Lung (tissue), 12 donors: ENCODE results near the gene FGF21. TPM values are rescaled to one million over a fixed set of nuclear protein-coding genes. Genes with fewer than 3 reads are reported as not detected.

Source experiments
- ATAC-seq: fragments of 200-7000 bp; cut with Tn5 transposase; one replicate; pipeline ENCODE4 v1.9.1; 2020; ENCODE audit warnings: moderate number of reproducible peaks; ENCODE audit not compliant: insufficient read depth, low FRiP score
- DNase-seq, 3 donors: peaks; one replicate each; pipeline ENCODE4 v3.0.0-alpha.2; 2013 to 2017
- H3K27ac ChIP-seq, 2 donors: one replicate each; pipeline ENCODE4 v1.5.1; 2013; ENCODE audit warnings: mild to moderate bottlenecking in 2 of 2, moderate library complexity in 2 of 2, control low read depth in 1 of 2, inconsistent platforms in 1 of 2, low read depth in 1 of 2, low read length in 1 of 2
- H3K27me3 ChIP-seq, 3 donors: one replicate each; pipeline ENCODE4 v1.5.1; 2013; ENCODE audit warnings: low read length in 2 of 3; ENCODE audit not compliant: control insufficient read depth in 3 of 3, insufficient read depth in 3 of 3
- H3K36me3 ChIP-seq, 4 donors: one replicate each; pipeline ENCODE4 v1.5.1; 2013; ENCODE audit warnings: low read length in 4 of 4, mild to moderate bottlenecking in 1 of 4, moderate library complexity in 1 of 4; ENCODE audit not compliant: control insufficient read depth in 4 of 4, insufficient read depth in 4 of 4
- H3K4me1 ChIP-seq, 5 donors: one replicate each; pipeline ENCODE4 v1.5.1; 2013; ENCODE audit warnings: low read length in 5 of 5, mild to moderate bottlenecking in 2 of 5, moderate library complexity in 1 of 5; ENCODE audit not compliant: control insufficient read depth in 5 of 5, insufficient read depth in 5 of 5
- H3K4me3 ChIP-seq: one replicate; pipeline ENCODE4 v1.5.1; 2013; ENCODE audit warnings: mild to moderate bottlenecking, control low read depth, moderate library complexity
- H3K9ac ChIP-seq, 2 donors: one replicate each; pipeline ENCODE4 v1.5.1; 2013; ENCODE audit warnings: low read length in 2 of 2, control low read depth in 1 of 2; ENCODE audit not compliant: insufficient read depth in 1 of 2
- H3K9me3 ChIP-seq, 4 donors: one replicate each; pipeline ENCODE4 v1.5.1; 2013; ENCODE audit warnings: low read length in 3 of 4, mild to moderate bottlenecking in 1 of 4, moderate library complexity in 1 of 4; ENCODE audit not compliant: control insufficient read depth in 4 of 4, insufficient read depth in 3 of 4
- CTCF ChIP-seq: IDR thresholded peaks from 2 replicates; pipeline ENCODE4 v1.5.1; 2012; ENCODE audit warnings: mild to moderate bottlenecking; ENCODE audit errors: control extremely low read depth, extremely low read depth
- WGBS, 2 donors: extraction: QIAGEN DNeasy Blood & Tissue Kit; methylation state at CpG; one replicate each; pipeline ENCODE4 v1.1.7; 2013; 5-methylcytosine and 5-hydroxymethylcytosine counted together
- polyA plus RNA-seq, 2 donors: library from polyadenylated mRNA; stranded (reverse); fragments of 200-250 nt; gene quantifications; one replicate each; pipeline ENCODE4 v1.2.1, GENCODE V29; 2013
- total RNA-seq, 2 donors: library from RNA; depleted of rRNA in 1 of 2; stranded (reverse); fragments of >200 nt in 1 of 2; gene quantifications; one replicate each; pipeline ENCODE4 v1.2.1, GENCODE V29; 2014 to 2021
- donor health status: control.
- donor health status: control.
- donor health status: Bipolar disorder and iron deficiency.
- donor health status: healthy.
- donor health status: DM: yes; HTN: yes; CAD: no.

FGF21 gene
- total and polyA plus RNA-seq, 4 donors, result not detected

GRCh38 chr19:48805452-48805851 is 50.1 kb downstream of the FGF21 start:
- no peak for TF ChIP-seq CTCF
- ATAC-seq (no peak), DNase-seq (no peak)
- no peaks in the 10 kb centered on the region for H3K9me3 ChIP-seq
- WGBS, 2 donors, result 91 to 93% methylated on average over 15 of the region's 15 CpGs
- H3K4me1 ChIP-seq, result peaks cover 0 to 4% (median 0%) of the 10 kb centered on the region in 5 donors
- H3K27me3 ChIP-seq, result no peaks in the 10 kb centered on the region
- H3K27ac ChIP-seq, result no peak overlapping the region
- no peak overlapping the region for H3K4me3 ChIP-seq
- H3K9ac ChIP-seq, result no peak overlapping the region
- peaks cover 0 to 6% (median 0%) of the 10 kb centered on the region in 4 donors for H3K36me3 ChIP-seq

GRCh38 chr19:48806518-48806817 is 51.1 kb downstream of the FGF21 start:
- TF ChIP-seq CTCF, result no peak
- WGBS, 2 donors, result 90 to 91% methylated on average over 5 of the region's 5 CpGs
- peaks cover 0 to 2% (median 0%) of the 10 kb centered on the region in 4 donors for H3K36me3 ChIP-seq
- H3K27me3 ChIP-seq, result no peaks in the 10 kb centered on the region
- no peak overlapping the region for H3K9ac ChIP-seq
- no peaks in the 10 kb centered on the region for H3K9me3 ChIP-seq
- H3K4me3 ChIP-seq, result no peak overlapping the region
- H3K4me1 ChIP-seq, result peaks cover 0 to 4% (median 0%) of the 10 kb centered on the region in 5 donors
- no peak overlapping the region for H3K27ac ChIP-seq
- ATAC-seq, result no peak
- DNase-seq, result peak in 1 of 3 donors; percentile 52

- Histone ChIP-seq H3K9me3 (no peaks in the 10 kb centered on the region), H3K4me3 (no peak overlapping the region), H3K27ac (no peak overlapping the region), H3K9ac (no peak overlapping the region), H3K36me3 (peaks cover 0 to 2% (median 0%) of the 10 kb centered on the region in 4 donors), H3K27me3 (no peaks in the 10 kb centered on the region), H3K4me1 (peaks cover 0 to 4% (median under 1%) of the 10 kb centered on the region in 5 donors)
- TF ChIP-seq CTCF, result no peak
- DNase-seq (peak in 2 of 3 donors; percentile 69 to 71), ATAC-seq (no peak)
- 87 to 93% methylated on average over 17 of the region's 17 CpGs for WGBS, 2 donors
Observed at GRCh38 chr19:48806818-48807589, 51.7 kb downstream of the FGF21 start.
